Memory B cell (primary cell): ENCODE data around the gene OLFML2A.
A peak's percentile ranks its signal among the peaks of the same experiment; 100 is the strongest.
"Not testable (repeated sequence)": the region's sequence is repeated elsewhere in the genome, so short reads cannot be mapped to it uniquely, and the experiment has no call there.

Experiments
- ATAC-seq: fragments of 150-1000 bp; cut with Tn5 transposase; 2 replicates; pipeline ENCODE4 v1.10.0; 2021; ENCODE audit warnings: low read depth, mild to moderate bottlenecking, moderate library complexity
- DNase-seq, 2 donors: peaks; one replicate each; pipeline ENCODE4 v3.0.0; 2022; ENCODE audit warnings: low spot score in 2 of 2
- H3K27ac Mint-ChIP-seq: one replicate; pipeline ENCODE4 v1.8.0; 2022; ENCODE audit warnings: mild to moderate bottlenecking, moderate library complexity, mixed read lengths
- H3K27me3 Mint-ChIP-seq: one replicate; pipeline ENCODE4 v1.8.0; 2022; ENCODE audit warnings: mixed read lengths
- H3K36me3 Mint-ChIP-seq: one replicate; pipeline ENCODE4 v1.8.0; 2022; ENCODE audit warnings: mild to moderate bottlenecking, mixed read lengths
- H3K4me1 Mint-ChIP-seq: one replicate; pipeline ENCODE4 v1.8.0; 2022; ENCODE audit warnings: mixed read lengths
- H3K4me3 Mint-ChIP-seq: one replicate; pipeline ENCODE4 v1.8.0; 2022; ENCODE audit warnings: mild to moderate bottlenecking, moderate library complexity, mixed read lengths
- H3K9me3 Mint-ChIP-seq: one replicate; pipeline ENCODE4 v1.8.0; 2022; ENCODE audit warnings: mixed read lengths

The OLFML2A gene

GRCh38 chr9:124844291-124844690, 67.4 kb downstream of the OLFML2A start:
- H3K27ac Mint-ChIP-seq, result no peak overlapping the region
- no peaks in the 10 kb centered on the region for H3K36me3 Mint-ChIP-seq
- ATAC-seq (no peak), DNase-seq (no peak)
- no peak overlapping the region for H3K4me3 Mint-ChIP-seq
- peaks cover 4% of the 10 kb centered on the region for H3K27me3 Mint-ChIP-seq
- H3K9me3 Mint-ChIP-seq, result no peaks in the 10 kb centered on the region
- no peaks in the 10 kb centered on the region for H3K4me1 Mint-ChIP-seq

GRCh38 chr9:124846467-124846866, 69.5 kb downstream of the OLFML2A start:
- not testable (repeated sequence) for H3K27me3 Mint-ChIP-seq, DNase-seq, H3K27ac Mint-ChIP-seq, H3K36me3 Mint-ChIP-seq, H3K9me3 Mint-ChIP-seq, H3K4me3 Mint-ChIP-seq, ATAC-seq, H3K4me1 Mint-ChIP-seq

DNA sequence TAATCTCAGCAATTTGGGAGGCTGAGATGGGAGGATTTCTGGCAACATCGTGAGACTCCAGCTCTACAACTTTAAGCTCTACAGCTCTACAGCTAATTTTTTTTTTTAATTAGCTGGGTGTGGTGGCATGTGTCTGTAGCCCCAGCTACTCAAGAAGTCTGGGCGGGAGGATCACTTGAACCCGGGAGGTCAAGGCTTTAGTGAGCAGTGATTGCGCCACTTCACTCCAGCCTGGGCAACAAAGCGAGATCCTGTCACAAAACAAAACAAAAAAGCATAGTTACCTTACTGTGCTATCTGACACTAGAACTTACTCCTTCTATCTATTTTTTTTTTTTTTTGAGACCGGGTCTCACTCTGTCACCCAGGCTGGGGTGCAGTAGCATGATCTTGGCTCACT, 70.0 kb downstream of the OLFML2A start:
- Mint-ChIP-seq H3K4me3 (no peak overlapping the region), H3K9me3 (no peaks in the 10 kb centered on the region), H3K27ac (no peak overlapping the region), H3K36me3 (no peaks in the 10 kb centered on the region), H3K4me1 (no peaks in the 10 kb centered on the region), H3K27me3 (peaks cover 4% of the 10 kb centered on the region)
- DNase-seq (no peak), ATAC-seq (no peak)

DNA sequence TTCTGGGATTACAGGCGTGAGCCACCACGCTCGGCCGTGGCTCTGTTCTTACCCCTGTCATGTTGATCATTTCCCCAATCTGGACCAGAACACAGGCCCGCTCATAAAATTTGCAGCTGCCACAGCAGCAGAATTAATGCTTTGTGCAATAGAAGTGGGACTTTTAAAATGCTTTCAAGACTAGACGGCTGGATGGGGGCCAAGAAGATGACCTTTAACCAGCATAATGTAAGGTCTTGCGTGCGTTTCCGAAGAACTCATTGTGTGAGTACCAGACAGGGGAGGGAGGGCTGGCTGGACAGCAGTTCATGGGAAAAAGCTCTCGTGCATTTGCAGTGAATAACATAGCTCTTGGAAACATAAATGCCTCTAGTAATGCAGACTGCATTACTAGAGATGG, 72.9 kb downstream of the OLFML2A start:
- peaks cover 4% of the 10 kb centered on the region for H3K27me3 Mint-ChIP-seq
- no peaks in the 10 kb centered on the region for H3K36me3 Mint-ChIP-seq
- H3K9me3 Mint-ChIP-seq, result no peaks in the 10 kb centered on the region
- DNase-seq (no peak), ATAC-seq (no peak)
- H3K4me1 Mint-ChIP-seq, result peaks cover 3% of the 10 kb centered on the region
- H3K27ac Mint-ChIP-seq, result no peak overlapping the region
- H3K4me3 Mint-ChIP-seq, result no peak overlapping the region

GRCh38 chr9:124852121-124852828, 75.3 kb downstream of the OLFML2A start:
- Mint-ChIP-seq H3K4me1 (peaks cover 3% of the 10 kb centered on the region), H3K27me3 (peaks cover 2% of the 10 kb centered on the region), H3K9me3 (no peaks in the 10 kb centered on the region), H3K27ac (peak overlapping the region; percentile 74), H3K4me3 (no peak overlapping the region), H3K36me3 (no peaks in the 10 kb centered on the region)
- no peak for DNase-seq
- no peak for ATAC-seq

- peak; percentile 77 to 91 for DNase-seq
- H3K27ac Mint-ChIP-seq, result peak within 1 kb of the TSS; percentile 74
Measured at GRCh38 chr9:124852829-124853531, 76.0 kb downstream of the OLFML2A start, which contains the start of gene WDR38. Gene WDR38, plus strand, starts transcription at chr9:124853460. Its CDS starts 72 bp downstream, at chr9:124853532.

GRCh38 chr9:124853605-124854143, 76.7 kb downstream of the OLFML2A start:
- Mint-ChIP-seq H3K27ac (peak overlapping the region; percentile 74), H3K27me3 (no peaks in the 10 kb centered on the region), H3K36me3 (peaks cover 6% of the 10 kb centered on the region), H3K4me1 (peaks cover 3% of the 10 kb centered on the region), H3K9me3 (no peaks in the 10 kb centered on the region), H3K4me3 (peak overlapping the region; percentile 43)
- ATAC-seq (no peak), DNase-seq (no peak)

More at GRCh38 chr9:124852829-124853531, 76.0 kb downstream of the OLFML2A start, which contains the start of gene WDR38:
- Mint-ChIP-seq H3K27me3 (no peaks in the 10 kb centered on the region), H3K9me3 (no peaks in the 10 kb centered on the region), H3K36me3 (peaks cover 4% of the 10 kb centered on the region), H3K4me3 (peak within 1 kb of the TSS; percentile 83), H3K4me1 (peaks cover 3% of the 10 kb centered on the region)
- ATAC-seq, result peak; percentile 86

DNA sequence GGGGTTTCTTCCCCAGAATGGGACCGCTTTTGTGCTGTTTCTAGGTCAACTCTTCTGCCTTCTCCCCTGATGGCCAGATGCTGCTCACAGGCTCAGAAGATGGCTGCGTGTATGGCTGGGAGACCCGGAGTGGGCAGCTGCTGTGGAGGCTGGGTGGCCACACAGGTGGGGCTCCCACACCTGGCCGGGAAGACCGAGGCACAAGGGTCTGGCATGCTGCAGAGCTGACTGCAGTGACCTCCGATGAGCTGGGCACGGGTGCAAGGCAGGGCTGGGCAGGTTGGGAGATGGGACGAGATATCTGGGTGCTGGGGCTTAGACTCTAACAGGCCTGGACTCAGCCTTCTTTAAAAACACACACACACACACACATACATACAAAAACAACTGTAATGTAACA, 77.2 kb downstream of the OLFML2A start:
- DNase-seq, result no peak
- Mint-ChIP-seq H3K4me3 (no peak overlapping the region), H3K9me3 (no peaks in the 10 kb centered on the region), H3K36me3 (peaks cover 7% of the 10 kb centered on the region), H3K4me1 (peaks cover 3% of the 10 kb centered on the region), H3K27me3 (no peaks in the 10 kb centered on the region), H3K27ac (peak overlapping the region; percentile 74)
- ATAC-seq, result no peak

- no peak for DNase-seq
- no peak for ATAC-seq
- no peaks in the 10 kb centered on the region for H3K27me3 Mint-ChIP-seq
- no peak overlapping the region for H3K4me3 Mint-ChIP-seq
- peak overlapping the region; percentile 65 for H3K27ac Mint-ChIP-seq
- no peaks in the 10 kb centered on the region for H3K9me3 Mint-ChIP-seq
- peaks cover 11% of the 10 kb centered on the region for H3K36me3 Mint-ChIP-seq
- peaks cover 9% of the 10 kb centered on the region for H3K4me1 Mint-ChIP-seq
Measured at GRCh38 chr9:124854822-124855221, 77.9 kb downstream of the OLFML2A start.

GRCh38 chr9:124855566-124855943, 78.6 kb downstream of the OLFML2A start:
- DNase-seq, result no peak
- H3K27ac Mint-ChIP-seq, result no peak overlapping the region
- no peaks in the 10 kb centered on the region for H3K27me3 Mint-ChIP-seq
- peaks cover 16% of the 10 kb centered on the region for H3K4me1 Mint-ChIP-seq
- ATAC-seq, result no peak
- peaks cover 18% of the 10 kb centered on the region for H3K36me3 Mint-ChIP-seq
- no peak overlapping the region for H3K4me3 Mint-ChIP-seq
- H3K9me3 Mint-ChIP-seq, result no peaks in the 10 kb centered on the region

- peaks cover 20% of the 10 kb centered on the region for H3K4me1 Mint-ChIP-seq
Measured at GRCh38 chr9:124855944-124856765, 79.2 kb downstream of the OLFML2A start.

GRCh38 chr9:124857533-124858162, 80.7 kb downstream of the OLFML2A start:
- Mint-ChIP-seq H3K27ac (no peak overlapping the region), H3K9me3 (no peaks in the 10 kb centered on the region), H3K36me3 (peaks cover 18% of the 10 kb centered on the region), H3K4me3 (no peak overlapping the region), H3K27me3 (no peaks in the 10 kb centered on the region), H3K4me1 (peaks cover 26% of the 10 kb centered on the region)
- no peak for DNase-seq
- no peak for ATAC-seq

More at GRCh38 chr9:124855944-124856765, 79.2 kb downstream of the OLFML2A start:
- ATAC-seq (no peak), DNase-seq (no peak)
- Mint-ChIP-seq H3K27me3 (no peaks in the 10 kb centered on the region), H3K27ac (no peak overlapping the region), H3K4me3 (no peak overlapping the region), H3K9me3 (no peaks in the 10 kb centered on the region), H3K36me3 (peaks cover 18% of the 10 kb centered on the region)

DNA sequence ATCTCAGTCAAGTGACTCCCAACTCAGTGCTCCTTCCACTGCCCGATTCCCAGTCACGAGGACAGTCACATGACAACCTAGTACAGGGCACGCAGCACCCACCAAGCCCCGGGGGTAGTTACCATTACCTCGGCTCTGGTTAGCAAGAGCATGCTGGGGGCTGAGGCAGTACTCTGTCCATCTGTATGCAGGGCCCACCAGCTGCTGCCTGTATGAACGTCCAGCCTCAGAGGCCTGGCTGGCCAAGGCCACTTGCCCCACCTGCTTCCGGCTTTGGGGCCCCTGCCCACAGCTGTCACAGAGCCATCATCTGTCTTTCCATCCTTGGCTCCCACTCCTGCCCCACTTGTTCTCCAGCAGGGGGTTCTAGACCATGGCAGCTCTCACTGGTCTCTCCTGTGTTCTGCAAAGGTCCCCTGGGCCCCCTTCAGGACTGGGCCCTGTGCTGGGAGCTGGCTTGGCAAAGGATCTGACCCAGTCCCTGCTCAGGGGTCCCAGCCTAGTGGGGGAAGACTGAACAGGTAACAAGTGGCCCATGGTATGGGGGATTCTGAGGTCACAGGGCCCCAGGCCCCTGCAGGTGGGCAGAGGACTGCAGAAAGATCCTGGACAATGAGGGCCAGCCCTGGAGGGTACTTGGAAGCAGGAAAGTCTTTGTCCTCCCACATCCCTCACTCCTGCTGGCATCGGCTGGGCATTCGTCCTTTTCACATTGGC, 81.6 kb downstream of the OLFML2A start:
- Mint-ChIP-seq H3K4me1 (peaks cover 25% of the 10 kb centered on the region), H3K27ac (no peak overlapping the region), H3K36me3 (peaks cover 18% of the 10 kb centered on the region), H3K9me3 (no peaks in the 10 kb centered on the region), H3K27me3 (no peaks in the 10 kb centered on the region), H3K4me3 (no peak overlapping the region)
- no peak for DNase-seq
- no peak for ATAC-seq
